HFFc6 (cell line): ENCODE measurements around the gene FGFR3. TPM values are rescaled to one million over a fixed set of nuclear protein-coding genes. Genes with fewer than 3 reads are reported as not detected.

Source experiments
- DNase-seq: peaks from one replicate; pipeline ENCODE4 v3.0.0-alpha.2; 2018
- H3K27ac Mint-ChIP-seq: 2 replicates; pipeline ENCODE4 v1.8.0; 2020; ENCODE audit warnings: mild to moderate bottlenecking, mixed read lengths
- H3K27me3 Mint-ChIP-seq: 2 replicates; pipeline ENCODE4 v1.8.0; 2021; ENCODE audit warnings: mild to moderate bottlenecking, moderate library complexity, mixed read lengths; ENCODE audit not compliant: insufficient read depth
- H3K36me3 Mint-ChIP-seq: 2 replicates; pipeline ENCODE4 v1.8.0; 2021; ENCODE audit warnings: low read depth, mixed read lengths
- H3K4me1 Mint-ChIP-seq: 2 replicates; pipeline ENCODE4 v1.8.0; 2020; ENCODE audit warnings: low read depth, mixed read lengths
- H3K4me3 Mint-ChIP-seq: 2 replicates; pipeline ENCODE4 v1.8.0; 2020; ENCODE audit warnings: mild to moderate bottlenecking, moderate library complexity, mixed read lengths
- H3K9me3 Mint-ChIP-seq: 2 replicates; pipeline ENCODE4 v1.8.0; 2020; ENCODE audit warnings: mild to moderate bottlenecking, mixed read lengths
- total RNA-seq, 6 experiments: library from RNA; stranded (reverse); fragmentation: NEBNext Ultra II Directional; extraction: Animal tissue kit (Norgen Biotek cat#: 25700); gene quantifications; 2 replicates in 1 of 6; 3 replicates in 5 of 6; pipeline ENCODE4 v1.2.3, GENCODE V29; 2021
- TF ChIP-seq, protein P1 (sequence below): fragments of 200-600 bp; sonication (generic); IDR thresholded peaks from 2 replicates; pipeline ENCODE4 v1.5.0; 2021; ENCODE audit warnings: antibody characterized with exemption, mild to moderate bottlenecking

FGFR3 gene
- total RNA-seq, 6 experiments from 2014 or later: 0.59 to 1.6 (median 0.75) TPM

DNA sequence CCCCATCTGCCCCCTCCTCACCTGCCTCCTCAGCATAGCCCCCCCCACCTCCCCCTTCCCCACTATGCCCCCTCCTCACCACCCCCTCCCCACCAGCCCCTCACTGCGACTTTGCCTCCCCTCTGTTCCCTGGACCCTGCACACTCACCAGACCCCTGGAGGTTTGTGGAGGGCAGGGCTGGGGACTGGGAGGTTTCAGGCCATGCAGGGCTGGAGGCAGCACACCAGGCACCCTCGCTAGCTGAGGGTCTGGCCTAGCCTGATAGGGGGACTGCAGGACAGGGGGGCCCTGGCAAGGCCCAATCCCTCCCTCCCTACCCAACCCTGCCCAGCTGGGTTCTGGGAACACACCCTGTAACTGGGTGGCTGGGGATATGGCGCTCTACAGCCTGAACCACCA, 43.7 kb upstream of the FGFR3 start:
- H3K4me3 Mint-ChIP-seq: no peak overlapping the region
- no peaks in the 10 kb centered on the region for H3K9me3 Mint-ChIP-seq
- H3K4me1 Mint-ChIP-seq: no peaks in the 10 kb centered on the region
- TF ChIP-seq, protein P1, sequence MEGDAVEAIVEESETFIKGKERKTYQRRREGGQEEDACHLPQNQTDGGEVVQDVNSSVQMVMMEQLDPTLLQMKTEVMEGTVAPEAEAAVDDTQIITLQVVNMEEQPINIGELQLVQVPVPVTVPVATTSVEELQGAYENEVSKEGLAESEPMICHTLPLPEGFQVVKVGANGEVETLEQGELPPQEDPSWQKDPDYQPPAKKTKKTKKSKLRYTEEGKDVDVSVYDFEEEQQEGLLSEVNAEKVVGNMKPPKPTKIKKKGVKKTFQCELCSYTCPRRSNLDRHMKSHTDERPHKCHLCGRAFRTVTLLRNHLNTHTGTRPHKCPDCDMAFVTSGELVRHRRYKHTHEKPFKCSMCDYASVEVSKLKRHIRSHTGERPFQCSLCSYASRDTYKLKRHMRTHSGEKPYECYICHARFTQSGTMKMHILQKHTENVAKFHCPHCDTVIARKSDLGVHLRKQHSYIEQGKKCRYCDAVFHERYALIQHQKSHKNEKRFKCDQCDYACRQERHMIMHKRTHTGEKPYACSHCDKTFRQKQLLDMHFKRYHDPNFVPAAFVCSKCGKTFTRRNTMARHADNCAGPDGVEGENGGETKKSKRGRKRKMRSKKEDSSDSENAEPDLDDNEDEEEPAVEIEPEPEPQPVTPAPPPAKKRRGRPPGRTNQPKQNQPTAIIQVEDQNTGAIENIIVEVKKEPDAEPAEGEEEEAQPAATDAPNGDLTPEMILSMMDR: no peak
- no peak overlapping the region for H3K27ac Mint-ChIP-seq
- H3K36me3 Mint-ChIP-seq: no peaks in the 10 kb centered on the region
- no peak for DNase-seq
- H3K27me3 Mint-ChIP-seq: peaks cover 3% of the 10 kb centered on the region; the same call in 1 of the 2 replicates

DNA sequence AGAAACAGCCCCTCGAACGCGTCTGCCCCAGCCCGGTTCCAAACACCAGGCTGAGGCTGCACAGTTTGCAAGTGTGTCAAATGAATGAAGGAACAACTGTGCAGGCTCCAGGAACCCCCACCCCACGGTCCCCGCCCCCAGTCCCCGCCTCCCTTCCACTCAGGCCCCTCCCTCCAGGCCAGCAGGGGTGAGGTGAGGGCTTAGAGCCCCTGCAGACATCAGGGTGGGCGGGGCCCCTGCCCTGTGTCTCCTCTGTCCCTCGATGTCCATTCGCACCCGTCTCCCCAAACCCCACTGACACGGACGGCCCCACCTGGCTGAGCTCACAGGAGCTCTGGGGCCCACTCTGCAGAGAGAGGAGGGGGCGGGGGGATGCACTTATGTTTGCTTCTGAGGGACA, 43.3 kb upstream of the FGFR3 start:
- no peaks in the 10 kb centered on the region for H3K4me1 Mint-ChIP-seq
- H3K27ac Mint-ChIP-seq: no peak overlapping the region
- TF ChIP-seq, protein P1: no peak
- H3K27me3 Mint-ChIP-seq: peaks cover 1% of the 10 kb centered on the region; the same call in 1 of the 2 replicates
- H3K9me3 Mint-ChIP-seq: no peaks in the 10 kb centered on the region
- no peak overlapping the region for H3K4me3 Mint-ChIP-seq
- H3K36me3 Mint-ChIP-seq: no peaks in the 10 kb centered on the region
- no peak for DNase-seq

DNA sequence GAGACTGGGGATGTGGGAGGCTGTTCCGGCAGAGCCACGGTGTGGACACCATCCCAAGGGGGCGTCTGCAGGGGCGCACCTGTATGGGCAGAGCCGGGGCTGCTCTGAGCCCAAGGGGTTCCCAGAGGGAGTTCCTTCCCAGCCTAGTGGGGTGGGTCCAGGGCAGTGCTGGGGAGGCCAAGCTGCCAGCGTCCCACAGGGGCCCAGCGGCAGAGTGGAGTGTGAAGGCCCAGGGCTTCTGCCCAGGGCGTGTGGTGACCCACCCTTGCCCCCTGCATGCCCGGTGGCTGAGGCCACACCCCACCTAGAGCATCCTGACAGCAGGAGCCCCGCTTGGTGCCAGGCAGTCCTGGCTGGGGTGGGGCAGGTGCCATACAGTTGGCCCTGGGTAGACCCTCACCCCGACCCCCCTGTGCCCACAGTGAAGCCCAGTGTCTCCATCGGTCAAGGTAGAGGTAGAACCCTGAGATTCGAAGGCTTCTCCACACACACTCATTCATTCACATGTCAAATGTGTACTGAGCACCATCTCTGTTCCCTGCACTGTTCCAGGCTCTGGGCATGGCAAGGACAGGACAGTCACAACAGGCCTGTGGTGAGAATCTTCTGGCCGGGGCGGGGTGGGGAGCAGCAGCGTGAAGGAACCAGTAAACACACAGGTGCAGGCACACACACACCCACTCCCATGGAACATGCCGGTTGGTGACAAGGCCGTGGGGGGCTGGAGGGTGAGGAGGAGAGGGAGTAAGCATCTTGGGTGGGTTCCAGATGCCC, 42.5 kb upstream of the FGFR3 start:
- no peaks in the 10 kb centered on the region for H3K36me3 Mint-ChIP-seq
- TF ChIP-seq, protein P1: no peak
- H3K27ac Mint-ChIP-seq: no peak overlapping the region
- no peak overlapping the region for H3K4me3 Mint-ChIP-seq
- peaks cover 1% of the 10 kb centered on the region; the same call in 1 of the 2 replicates for H3K27me3 Mint-ChIP-seq
- H3K9me3 Mint-ChIP-seq: no peaks in the 10 kb centered on the region
- no peak for DNase-seq
- no peaks in the 10 kb centered on the region for H3K4me1 Mint-ChIP-seq

DNA sequence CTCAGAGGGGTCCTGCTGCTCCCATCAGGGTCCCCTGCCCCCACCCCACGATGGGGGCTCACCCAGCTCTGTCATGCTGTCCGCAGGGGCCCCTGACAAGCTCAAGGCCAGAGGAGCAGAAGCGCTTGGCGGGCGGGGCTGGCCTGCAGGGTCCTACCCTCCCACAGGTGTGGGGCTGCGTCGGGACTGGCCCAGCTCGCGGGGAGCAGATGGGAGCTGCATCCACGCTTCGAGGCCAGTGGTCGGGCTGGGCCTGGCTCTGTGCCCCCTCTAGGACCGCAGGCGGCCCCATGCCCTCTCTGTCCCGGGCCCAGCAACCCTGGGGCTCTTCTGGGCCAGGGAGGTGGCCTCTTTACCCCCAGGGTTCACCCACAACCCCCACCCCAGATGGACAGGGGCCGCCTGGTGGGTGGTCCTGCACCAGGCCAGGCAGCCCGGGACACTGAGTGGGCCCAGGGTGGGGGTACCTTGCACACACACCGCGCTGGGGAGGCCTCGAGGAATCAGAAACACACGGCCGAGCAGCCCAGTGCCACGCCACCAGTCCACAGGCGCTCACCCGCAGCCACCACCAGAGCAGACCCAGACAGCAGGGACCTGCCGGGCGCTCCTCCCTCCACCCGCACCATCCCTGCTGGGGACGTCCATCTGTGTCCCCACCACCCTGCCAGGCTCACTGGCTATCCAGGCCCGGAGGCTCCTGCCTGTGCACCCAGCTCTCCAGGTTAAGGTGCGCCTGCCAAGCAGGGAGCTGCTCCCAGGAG, 41.8 kb upstream of the FGFR3 start:
- DNase-seq: no peak
- peaks cover 1% of the 10 kb centered on the region; the same call in 1 of the 2 replicates for H3K27me3 Mint-ChIP-seq
- H3K9me3 Mint-ChIP-seq: no peaks in the 10 kb centered on the region
- no peak overlapping the region for H3K27ac Mint-ChIP-seq
- TF ChIP-seq, protein P1: no peak
- H3K4me3 Mint-ChIP-seq: no peak overlapping the region
- H3K4me1 Mint-ChIP-seq: no peaks in the 10 kb centered on the region
- no peaks in the 10 kb centered on the region for H3K36me3 Mint-ChIP-seq

DNA sequence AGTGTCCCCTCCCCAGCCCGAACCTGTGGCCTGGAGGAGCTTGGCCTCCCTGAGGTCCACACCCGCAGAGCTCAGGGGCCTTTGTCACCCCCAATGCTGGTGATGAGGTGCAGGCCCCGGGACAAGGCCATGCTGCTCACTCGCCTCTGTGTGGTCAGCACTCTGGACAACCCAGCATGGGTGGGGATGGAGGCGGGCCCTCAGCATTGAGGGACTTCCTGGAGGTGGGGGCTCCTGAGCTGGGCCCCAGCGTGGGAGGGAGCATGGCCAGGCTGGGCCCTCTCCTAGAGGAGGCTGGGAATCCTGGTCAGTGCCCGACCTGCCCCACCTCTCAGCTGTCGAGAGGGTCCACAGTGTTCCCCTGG, 41.2 kb upstream of the FGFR3 start:
- no peak for DNase-seq
- Mint-ChIP-seq H3K36me3 (no peaks in the 10 kb centered on the region), H3K9me3 (no peaks in the 10 kb centered on the region), H3K4me3 (no peak overlapping the region), H3K27me3 (peaks cover 1% of the 10 kb centered on the region; the same call in 1 of the 2 replicates), H3K4me1 (no peaks in the 10 kb centered on the region), H3K27ac (no peak overlapping the region)
- TF ChIP-seq, protein P1: no peak
